HG02759 (cell line): ENCODE measurements around the gene SNTA1.
A peak's percentile ranks its signal among the peaks of the same experiment; 100 is the strongest.
"Not testable (repeated sequence)": the region's sequence is repeated elsewhere in the genome, so short reads cannot be mapped to it uniquely, and the experiment has no call there.

ENCODE experiments used
- ATAC-seq: cut with Tn5 transposase; IDR thresholded peaks from one replicate; pipeline ENCODE4 v1.9.1; 2021; ENCODE audit warnings: mild to moderate bottlenecking, moderate library complexity; ENCODE audit not compliant: unreplicated experiment

SNTA1 gene

GRCh38 chr20:33443512-33444239, at the start of gene SNTA1:
Gene SNTA1, minus strand, starts transcription at chr20:33443763. Its CDS starts 143 bp downstream, at chr20:33443620.
- peak; percentile 78 for ATAC-seq

- no peak for ATAC-seq
Observed at GRCh38 chr20:33490934-33491656, 47.5 kb upstream of the SNTA1 start.

GRCh38 chr20:33490023-33490933, 46.7 kb upstream of the SNTA1 start, which contains the start of gene CBFA2T2:
Gene CBFA2T2, plus strand, starts transcription at chr20:33490096. Its CDS starts 172 bp downstream, at chr20:33490268.
- peak; percentile 56 for ATAC-seq

- peak; percentile 96 for ATAC-seq
Observed at GRCh38 chr20:33489495-33490022, 46.0 kb upstream of the SNTA1 start.

GRCh38 chr20:33488661-33489494, 45.3 kb upstream of the SNTA1 start:
- not testable (repeated sequence) for ATAC-seq

- no peak for ATAC-seq
Observed at GRCh38 chr20:33488201-33488600, 44.6 kb upstream of the SNTA1 start.

- ATAC-seq: not testable (repeated sequence)
Observed at GRCh38 chr20:33483186-33483585, 39.6 kb upstream of the SNTA1 start.

GRCh38 chr20:33482581-33482980, 39.0 kb upstream of the SNTA1 start:
- ATAC-seq: no peak

- ATAC-seq: no peak
Observed at GRCh38 chr20:33481431-33481941, 37.9 kb upstream of the SNTA1 start.

GRCh38 chr20:33480048-33480447, 36.5 kb upstream of the SNTA1 start:
- no peak for ATAC-seq

GRCh38 chr20:33477386-33478234, 34.0 kb upstream of the SNTA1 start:
- ATAC-seq: no peak

- ATAC-seq: no peak
Observed at GRCh38 chr20:33475381-33476152, 32.0 kb upstream of the SNTA1 start.

- no peak for ATAC-seq
Observed at GRCh38 chr20:33474963-33475362, 31.4 kb upstream of the SNTA1 start.

GRCh38 chr20:33474097-33474873, 30.7 kb upstream of the SNTA1 start:
- no peak for ATAC-seq

- ATAC-seq: no peak
Observed at GRCh38 chr20:33472868-33473435, 29.4 kb upstream of the SNTA1 start.

GRCh38 chr20:33470866-33471265, 27.3 kb upstream of the SNTA1 start:
- no peak for ATAC-seq

- ATAC-seq: no peak
Observed at GRCh38 chr20:33470457-33470856, 26.9 kb upstream of the SNTA1 start.
